GM19467 (cell line): ENCODE results near the gene INPP4A.

Source experiments
- ATAC-seq: cut with Tn5 transposase; IDR thresholded peaks from one replicate; pipeline ENCODE4 v1.9.1; 2021; ENCODE audit warnings: mild to moderate bottlenecking, moderate library complexity; ENCODE audit not compliant: unreplicated experiment

INPP4A gene

DNA sequence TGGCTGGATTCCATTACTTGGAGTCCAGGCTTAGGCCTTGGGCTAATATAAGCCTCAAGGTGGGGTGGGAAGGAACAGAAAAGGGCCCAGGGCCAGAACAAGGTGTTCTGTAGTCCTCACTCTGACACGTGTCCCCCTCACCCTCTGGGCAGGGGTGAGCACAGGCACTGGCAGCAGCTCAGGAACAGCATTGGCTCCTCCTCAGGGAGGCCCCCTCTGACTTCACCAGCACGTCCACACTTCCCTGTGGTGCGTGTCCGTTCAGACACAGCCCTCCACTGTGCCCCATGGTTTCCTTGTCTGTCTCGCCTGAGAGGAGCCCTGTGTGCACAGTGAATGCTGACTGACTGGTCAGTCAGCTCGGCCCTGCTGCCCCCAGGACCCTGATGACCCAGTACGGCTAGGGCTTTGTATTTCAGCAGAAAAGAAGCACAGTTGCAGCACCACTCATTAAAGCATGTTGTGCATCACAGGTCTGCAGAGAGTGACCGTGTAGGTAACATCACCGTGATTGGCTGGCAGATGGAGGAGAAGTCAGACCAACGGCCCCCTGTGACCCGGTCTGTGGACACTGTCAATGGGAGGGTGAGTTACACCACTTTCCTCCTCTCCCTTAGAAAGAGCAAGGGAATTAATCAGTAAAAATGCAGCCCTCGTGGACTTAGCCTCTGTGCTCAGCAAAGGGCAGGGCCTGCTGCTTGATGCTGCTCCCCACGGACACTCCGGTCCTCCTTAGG is 92.9 kb downstream of the INPP4A start:
- no peak for ATAC-seq

DNA sequence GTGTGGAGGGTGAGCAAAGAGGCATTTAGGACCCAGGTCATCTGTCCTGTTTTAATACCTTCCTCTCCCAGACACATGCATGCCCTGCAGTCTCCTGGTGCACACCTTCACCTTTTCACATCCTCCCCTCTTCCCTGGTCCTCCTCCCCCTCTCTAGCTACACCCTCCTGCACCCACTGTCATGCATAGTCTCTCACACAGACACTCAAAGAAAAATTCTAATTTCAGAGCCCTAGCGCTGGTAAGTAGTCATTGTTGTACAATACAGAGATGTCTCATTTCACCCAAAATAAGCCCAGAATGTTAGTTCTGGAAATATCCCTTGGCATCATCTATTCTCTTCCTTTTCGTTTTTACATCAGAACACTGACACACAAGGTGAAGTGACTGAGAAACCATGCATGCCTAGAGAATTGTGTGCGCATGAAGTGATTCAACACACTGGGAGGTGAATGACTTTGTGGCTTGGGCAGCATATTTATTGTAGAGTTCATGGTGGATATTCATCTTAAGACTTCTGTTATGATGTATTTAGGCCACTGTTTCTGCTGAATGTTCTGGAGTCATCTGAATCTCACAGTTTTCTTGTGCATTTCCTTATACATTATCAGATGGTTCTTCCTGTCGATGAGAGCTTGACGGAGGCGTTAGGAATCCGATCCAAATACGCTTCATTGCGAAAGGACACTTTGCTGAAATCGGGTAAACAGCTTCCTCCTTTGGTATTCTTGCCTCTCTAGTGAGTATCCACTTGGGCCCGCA is 93.8 kb downstream of the INPP4A start:
- no peak for ATAC-seq

DNA sequence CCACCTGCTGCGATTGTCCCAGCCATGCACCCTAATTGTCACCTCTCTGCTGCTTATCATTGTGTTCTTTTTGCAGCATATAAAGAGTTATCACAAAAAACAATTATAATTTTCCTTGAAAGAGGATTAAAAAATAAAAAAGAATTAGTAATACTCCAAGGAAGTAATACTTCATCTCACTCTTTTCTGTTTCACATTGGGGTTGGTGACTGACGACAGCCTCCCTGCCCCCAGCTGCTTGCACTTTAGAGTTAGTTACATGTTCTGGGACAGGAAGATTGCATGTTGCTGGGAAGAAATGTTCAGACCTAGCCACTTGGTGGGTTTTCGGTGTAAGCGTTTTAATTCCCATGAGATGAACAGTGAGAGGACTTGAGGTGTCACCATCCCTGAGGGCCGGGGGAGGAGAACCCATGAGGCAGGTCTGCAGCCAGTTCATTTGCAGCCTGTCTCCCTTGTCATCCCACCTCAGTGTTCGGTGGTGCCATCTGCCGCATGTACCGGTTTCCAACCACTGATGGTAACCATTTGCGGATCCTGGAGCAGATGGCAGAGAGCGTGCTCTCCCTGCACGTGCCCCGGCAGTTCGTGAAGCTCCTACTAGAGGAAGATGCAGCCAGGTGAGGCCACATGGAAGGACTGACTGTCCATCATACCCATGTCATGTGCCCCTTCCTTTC is 94.5 kb downstream of the INPP4A start:
- no peak for ATAC-seq

DNA sequence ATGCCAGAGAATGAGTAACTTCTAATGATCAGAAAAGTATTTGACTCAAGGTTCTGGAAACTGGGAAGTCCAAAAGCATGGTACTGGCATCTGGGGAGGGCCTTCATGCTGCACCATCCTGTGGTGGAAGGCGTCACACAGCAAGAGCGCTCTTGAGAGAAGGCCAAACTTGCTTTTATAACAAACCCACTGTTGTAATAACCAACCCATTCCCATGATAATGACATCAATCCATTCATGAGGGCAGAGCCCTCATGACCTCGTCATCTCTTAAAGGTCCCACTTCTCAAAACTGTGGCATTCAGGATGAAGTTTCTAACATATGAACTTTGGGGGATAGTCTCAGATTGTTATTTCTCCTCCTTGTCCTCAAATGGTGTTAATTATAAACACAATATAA is 95.9 kb downstream of the INPP4A start:
- ATAC-seq: no peak

DNA sequence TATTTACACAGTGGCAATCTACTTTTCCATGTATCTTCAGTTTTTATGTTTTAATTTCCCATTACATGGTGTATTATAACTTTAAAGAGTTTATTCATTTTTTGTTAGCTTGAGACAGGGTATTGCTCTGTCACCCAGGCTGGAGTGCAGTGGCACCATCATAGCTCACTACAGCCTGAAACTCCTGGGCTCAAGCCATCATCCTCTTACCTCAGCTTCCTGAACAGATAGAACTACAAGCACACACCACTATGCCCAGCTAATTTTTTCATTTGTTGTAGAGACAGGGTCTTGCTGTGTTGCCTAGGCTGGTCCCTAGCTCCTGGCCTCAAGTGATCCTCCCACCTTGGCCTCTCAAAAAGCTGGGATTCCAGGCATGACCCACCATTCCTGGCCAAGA is 96.8 kb downstream of the INPP4A start:
- ATAC-seq: no peak

DNA sequence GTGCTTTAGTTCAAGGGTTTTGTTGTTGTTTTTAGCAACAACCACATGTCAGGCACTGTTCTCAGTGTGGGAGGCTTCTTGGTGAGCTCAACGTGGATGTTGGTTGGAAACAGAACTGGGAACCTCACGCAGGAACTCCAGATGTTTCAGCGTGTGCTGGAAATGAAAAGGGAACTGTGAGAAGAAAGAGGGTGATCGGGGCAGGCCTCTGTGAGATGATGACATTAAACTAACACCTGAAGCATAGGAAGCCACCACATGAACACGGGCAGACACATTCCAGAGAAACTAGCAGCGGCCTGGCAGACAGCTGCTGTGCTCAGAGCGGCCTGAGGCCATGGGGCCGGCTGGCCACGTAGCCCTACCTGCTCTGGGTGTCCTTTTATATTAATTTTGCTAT is 97.2 kb downstream of the INPP4A start:
- no peak for ATAC-seq

DNA sequence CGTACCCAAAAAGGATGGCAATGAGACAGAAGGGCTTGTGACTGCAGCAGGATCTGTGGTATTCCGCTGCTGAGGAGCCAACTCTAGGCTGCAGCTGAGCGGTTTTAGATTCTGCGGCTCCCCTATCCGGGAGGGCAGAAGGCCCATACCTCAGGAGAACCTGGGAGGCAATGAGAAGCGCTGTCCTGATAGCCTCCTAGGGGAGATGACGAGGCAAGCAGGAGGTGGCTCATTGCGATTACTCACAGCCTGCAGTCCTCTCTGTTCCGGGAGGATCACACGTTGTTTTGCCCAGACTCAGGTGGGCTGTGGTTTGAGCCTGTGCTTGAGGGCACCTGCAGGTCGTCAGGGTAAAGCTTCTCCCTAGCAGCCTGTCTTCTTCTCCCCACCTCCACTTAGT is 98.6 kb downstream of the INPP4A start:
- ATAC-seq: no peak

DNA sequence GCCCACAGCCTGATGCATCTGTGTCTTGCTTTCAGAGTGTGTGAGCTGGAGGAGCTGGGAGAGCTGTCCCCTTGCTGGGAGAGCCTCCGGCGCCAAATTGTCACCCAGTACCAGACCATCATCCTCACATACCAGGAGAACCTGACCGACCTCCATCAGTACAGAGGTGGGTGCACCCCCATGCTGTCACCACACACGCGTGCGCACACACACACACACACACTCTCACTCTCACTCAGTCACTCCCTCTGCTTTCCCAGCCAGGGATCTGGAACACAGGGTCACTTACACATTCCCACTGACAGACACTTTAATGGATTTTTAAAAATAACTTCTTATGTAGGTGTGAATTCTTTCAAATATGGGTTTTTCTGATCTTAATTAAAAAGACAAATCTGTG is 99.2 kb downstream of the INPP4A start:
- ATAC-seq: no peak

DNA sequence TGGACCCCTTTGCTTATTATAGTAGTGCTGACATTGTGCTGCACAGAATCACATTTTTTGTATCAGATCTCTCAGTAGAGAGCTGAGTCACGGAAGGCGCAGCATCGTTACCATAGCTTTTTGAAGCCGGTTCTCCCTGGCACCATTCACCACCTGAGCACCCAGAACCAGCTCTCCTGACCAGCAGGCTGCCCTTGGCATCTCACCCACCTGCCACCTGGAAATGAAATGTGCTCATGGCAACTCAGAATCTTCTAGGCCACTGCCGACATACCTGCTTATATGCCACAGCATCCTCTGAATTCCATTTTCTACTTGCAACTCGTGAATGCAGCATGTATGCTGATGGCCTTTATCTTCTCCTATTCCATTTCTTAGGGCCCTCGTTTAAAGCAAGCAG is 100.9 kb downstream of the INPP4A start:
- ATAC-seq: no peak

DNA sequence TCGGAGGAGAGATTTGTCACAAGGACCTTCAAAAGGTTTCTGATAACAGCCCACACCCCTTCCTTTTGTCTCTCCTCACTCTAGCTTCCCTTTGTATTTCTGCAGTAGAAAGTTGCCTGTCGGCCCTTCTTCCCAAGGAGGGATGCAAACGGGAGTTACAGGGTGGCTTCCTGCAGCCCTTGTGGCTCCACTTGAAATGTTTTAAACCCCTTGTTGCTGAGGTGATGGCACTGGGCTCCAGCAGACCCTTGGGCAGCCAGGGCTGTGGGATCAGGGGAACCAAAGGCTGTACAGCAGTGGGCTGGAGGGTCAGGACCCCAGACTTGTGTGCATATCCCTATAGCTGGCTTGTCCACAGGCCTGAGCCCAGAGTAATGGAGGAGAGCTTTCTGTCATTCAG is 101.5 kb downstream of the INPP4A start:
- no peak for ATAC-seq

DNA sequence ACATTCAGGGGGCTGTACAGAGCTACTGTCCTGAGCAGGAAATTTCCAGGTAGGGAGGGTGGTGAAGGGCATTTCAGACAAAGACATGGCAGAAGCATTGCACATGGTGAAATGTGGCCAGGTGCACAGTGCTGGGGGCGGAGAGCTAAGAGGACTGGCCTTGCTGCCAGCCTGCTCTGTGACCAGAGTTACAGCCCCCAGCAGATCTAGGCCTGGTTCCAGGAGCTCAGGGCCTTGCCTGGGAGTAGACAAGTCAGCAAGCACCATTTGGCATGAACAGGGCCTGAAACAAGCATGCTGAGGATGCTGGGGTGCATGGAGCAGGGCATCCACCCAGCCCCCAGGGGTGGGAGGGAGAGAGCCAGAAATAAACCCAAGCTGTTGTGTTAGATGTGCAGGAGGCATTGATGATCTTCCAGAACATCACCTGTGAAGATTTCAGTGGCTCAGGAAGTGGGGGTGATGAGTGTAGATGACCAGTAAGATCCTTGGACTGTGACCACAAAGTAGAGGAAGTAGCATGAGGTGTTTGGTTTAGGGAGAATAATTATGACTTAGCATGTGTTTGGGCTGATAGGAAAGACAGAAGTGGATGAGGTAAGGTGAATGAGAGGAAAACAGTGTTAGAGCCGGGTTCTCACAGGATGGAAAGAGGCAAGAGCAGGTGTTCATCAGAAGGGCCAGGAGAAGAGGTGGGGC is 102.6 kb downstream of the INPP4A start:
- no peak for ATAC-seq

DNA sequence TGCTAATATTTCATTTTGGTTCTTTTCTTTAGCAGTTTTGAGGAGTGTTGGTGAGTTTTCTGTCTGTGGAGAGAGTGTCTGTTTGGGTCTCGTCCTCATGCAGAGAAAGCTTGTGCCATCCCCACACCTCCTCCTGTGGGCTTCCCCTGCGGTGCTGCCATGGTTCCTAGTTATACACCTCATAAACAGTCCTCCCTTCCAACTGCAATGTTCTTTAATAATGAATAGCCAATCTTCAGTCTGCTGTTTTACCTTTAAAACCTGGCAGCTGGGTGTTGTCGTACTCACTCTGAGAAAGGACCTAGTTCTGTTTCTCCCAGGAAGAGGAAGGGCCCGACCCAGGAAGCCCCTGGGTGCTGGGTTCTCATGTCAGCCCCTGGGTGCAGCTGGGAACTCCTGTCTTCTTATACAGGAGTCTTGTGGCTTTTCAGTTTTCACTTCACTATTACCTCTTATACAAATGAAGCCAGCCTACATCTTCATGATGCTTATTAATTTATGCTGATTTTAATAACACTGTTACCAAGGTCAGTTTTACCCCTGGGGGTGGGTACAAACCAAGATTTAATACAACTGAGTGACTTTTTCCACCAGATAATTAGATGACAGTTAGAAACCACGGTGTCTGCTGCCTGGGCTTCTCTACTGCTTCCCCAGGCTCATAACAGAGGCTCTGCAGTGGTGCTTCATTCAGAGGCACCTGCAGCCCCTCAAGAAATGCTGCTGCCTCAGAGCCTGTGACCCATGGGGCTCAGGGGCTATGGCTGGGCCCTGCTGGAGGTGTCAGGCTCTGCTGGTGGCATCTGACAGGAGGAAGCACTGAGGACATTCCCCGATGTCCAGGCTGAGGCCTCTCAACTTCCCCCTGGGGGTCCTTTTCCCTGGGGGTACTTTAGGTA is 104.5 kb downstream of the INPP4A start:
- peak; percentile 40 for ATAC-seq

DNA sequence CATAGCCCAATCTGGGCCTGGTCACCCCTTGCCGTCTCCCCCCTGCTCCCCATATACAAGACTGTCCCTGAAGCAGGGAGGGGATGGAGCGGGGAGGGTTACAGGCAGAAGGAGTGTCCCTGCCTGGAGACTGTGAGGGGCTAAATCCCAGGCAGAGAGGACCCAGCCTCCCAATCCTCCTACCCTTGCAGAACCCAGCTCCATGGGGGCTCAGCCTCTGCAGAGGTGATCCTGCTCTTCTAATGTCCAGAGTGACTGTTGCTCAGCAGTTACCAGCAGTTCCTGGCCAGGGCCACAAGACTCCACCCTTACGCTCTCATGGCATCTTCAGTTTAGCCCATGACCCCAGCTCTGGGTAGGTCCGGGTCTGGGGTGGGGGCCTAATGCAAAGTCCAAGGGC is 105.5 kb downstream of the INPP4A start:
- ATAC-seq: no peak

DNA sequence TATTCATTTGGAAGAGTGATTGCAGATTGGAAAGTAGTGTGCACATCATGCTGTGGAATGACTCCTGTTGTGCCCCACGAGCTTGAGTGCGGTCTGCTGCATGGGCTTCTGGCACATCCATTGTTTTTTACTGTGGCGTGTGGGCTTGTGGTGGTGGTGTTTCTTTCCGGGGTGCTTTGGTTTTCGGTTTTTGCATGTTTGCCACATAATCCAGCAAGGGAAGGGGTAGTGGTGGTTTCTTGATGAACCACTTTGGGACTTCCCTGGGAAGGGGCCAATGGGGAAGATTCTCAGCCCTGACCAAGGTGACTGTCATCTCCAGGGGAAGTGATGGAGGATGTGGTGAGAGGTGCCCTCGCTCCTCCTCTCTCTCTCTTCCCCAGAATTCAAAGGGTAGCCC is 106.7 kb downstream of the INPP4A start:
- ATAC-seq: no peak

DNA sequence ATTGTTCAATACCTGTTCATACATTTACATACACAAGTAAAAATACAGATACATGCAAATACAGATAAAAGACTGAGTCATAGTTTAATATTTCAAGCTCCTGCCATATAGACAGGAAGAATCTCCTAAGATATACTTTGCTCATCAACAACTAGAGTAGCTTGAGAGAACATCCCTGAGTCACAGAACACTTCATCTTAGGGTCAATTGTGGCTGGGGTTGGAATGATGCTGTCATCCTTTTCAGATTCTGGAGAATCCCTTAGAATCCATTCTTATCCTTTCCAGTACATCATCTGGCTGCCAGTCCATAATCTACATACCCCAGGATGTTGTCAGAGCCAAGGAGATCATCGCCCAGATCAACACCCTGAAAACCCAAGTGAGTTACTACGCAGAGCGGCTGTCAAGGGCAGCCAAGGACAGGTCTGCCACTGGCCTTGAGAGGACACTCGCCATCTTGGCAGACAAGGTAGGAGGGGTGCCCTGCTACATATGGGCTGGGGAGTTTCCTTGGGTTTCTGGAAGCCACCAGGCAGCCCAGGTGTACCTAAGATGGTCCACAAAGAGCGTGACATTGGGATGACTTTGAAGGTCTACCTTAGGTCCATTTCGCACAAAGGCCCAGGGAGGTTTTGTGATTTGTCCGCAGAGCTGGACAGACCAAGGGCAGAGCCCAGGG is 108.0 kb downstream of the INPP4A start:
- ATAC-seq: no peak

DNA sequence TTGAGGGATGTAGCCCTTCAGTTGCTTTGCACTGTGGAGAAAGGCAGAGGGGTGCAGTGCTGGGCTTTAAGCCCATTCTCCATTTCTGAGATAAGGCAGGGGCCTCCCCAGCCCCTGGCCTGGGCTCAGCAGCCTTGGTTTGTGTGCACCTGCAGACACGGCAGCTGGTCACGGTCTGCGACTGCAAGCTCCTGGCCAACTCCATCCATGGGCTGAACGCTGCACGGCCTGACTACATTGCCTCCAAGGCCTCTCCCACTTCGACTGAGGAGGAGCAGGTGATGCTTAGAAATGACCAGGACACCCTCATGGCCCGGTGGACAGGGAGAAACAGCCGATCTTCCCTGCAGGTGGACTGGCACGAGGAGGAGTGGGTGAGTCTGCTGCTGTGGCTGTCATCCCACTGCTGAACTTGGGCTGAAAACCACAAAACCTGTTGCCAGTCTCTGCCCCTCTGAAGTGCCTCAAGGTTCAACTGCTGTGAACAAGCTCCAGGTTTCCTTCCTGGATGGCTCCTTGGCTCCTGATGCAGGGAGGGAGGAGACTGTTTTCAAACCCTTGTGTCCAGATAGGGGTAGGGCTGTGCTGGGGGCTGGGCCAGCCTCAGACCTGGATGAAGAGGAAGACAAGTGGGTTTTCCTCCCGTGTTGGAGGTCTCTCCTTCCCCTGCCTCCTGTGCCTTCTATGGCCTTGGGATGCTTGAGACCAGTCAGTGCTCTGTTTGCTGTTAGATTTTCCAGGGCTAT is 109.6 kb downstream of the INPP4A start:
- no peak for ATAC-seq

DNA sequence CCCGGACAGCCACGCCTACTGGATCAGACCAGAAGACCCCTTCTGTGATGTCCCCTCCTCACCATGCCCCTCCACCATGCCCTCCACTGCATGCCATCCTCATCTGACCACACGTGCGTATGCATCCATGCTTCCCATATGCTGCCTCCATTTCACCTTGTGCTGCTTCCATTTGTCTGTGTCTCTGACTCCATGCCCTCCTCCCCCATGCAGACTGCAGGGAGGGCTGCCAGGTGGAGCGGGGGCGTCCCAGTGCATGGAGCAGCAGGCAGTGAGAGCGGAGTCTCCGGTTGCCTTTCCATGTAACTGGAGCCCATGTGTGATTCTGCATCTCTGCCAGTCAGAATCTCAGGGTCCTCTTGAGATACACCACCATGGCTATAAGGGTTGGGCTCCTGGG is 111.0 kb downstream of the INPP4A start:
- ATAC-seq: no peak

DNA sequence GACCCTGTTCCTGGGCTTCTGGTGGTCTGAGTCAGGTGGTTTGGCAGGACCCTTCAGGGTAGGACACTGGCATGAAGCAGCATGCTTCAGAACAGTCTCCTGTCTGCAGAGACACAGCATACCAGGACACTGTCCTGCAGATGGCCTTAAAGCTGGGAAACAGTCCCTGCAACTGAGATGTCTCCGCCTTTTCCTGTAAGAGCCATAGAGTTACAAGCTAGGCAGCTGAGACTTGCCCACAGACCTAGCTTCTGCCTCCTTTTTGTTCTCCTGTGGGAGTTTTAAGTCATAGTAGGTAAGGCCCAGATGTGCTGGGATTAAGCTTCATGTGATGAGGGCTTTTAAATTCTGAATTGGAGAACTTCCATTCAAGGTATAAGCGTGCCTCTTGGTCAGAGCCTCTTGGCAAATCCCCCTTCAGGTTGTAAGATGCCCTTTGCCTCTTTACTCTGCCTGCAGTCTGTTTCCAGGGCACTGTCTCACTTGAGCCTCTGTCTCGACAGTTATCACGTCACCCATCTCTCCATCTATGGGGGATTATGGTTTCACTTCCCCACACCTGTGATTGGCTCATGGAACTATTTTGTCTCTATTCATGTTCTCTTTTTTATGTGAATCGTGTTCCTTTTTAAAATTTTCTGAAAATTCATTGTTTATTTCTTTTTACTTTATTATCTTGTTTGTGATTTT is 111.8 kb downstream of the INPP4A start:
- ATAC-seq: peak; percentile 53
